ENCODE measurements around the gene PLA2R1.

Gene PLA2R1

DNA sequence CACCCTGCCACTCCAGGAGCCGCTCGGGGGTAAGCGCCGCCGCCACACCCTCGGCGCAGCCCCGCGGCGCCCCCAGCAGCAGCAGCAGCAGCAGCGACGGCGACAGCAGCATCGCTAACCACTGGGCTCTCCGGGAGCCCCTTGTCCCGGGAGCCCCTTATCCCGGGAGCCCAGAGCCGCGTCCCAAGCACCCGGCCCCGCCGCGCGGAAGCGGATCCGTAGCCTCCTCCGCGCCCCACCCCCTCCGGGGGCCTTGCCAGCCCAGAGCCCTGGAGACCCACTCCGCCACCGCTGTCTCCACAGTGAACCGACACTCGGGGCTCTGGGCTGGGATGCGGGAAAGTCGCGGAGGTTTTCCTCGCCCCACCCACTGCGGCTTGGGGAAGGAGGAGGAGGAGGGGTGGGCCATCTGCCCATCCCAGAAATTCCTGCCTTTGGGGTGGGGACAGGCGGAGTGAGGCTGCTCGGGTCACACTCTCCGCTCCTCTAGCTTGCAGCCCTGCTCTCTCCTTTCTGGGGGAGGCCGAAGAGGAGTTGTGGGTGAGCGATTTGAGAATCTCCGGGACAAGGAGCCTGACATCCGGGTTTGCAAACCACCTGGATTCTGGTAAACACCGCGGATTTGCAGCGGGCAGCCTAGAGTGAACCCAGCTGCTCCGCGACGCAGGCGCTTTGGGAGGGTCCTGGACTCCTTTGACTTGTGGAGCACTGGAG is at the start of gene PLA2R1:
Gene PLA2R1 (minus strand): TSS at position 324 of the 714 bp plus-strand sequence. CDS start 212 bp downstream, at position 112.
- no peak for DNase-seq

DNA sequence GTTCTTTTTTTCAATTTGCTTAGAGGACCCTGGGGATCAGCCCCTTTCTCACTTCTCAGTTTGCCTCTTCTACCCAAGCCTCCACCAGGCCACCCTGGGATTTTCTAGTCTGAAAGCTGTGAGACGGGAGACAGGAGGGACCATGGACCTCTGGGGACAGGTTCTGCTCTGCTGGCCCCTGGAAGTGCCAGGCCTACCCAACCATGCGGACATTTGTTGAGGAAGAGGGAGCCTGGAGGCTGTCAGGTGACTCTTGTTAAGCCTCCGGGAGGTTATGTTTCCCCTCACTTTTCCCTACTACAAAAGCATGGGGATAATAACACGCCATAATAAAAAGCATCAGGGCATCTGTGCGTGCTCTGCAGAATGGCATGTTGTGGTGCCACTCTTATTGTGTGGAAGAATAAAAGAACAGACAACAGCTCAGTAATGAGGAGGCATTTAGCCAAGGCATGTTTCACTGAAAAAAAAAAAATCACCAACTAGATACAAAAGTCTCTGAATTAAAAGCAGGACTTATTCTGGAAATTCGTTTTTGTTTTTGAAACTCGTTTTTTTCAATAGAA is 48.3 kb upstream of the PLA2R1 start:
- no peak for DNase-seq

DNA sequence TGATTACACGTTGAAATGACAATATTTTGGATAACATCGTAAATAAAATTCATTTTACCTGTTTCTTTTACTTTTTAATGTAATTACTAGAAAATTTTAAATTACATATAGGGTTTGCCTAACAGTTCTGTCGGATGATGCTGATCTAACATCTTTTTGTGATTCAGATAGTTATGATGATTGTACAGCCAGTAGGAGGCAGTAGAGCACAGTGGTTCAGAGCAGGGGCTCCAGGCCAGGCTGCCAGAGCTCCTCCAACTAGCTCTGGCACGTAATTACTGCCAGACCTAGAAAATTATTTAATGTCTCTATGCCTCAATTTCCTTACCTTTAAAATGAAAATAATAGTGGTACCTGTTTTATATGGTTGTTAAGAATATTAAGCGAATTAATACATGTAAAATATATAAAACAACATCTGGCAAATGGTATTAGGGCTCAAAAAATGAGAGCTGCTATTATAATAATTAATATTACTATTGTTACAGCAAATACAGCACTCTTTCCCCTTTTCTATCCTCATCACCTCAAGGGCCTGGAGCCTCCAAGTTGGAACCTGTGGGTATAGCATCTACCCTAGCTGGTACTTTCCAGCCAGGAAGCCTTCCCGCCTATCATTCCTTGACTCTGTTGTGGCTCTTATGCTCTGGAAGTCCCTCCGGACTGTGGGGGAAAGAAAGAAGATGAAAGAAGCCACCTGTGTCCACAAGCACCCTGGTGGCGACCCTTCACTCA is 47.7 kb upstream of the PLA2R1 start:
- DNase-seq = peak; percentile 48

DNA sequence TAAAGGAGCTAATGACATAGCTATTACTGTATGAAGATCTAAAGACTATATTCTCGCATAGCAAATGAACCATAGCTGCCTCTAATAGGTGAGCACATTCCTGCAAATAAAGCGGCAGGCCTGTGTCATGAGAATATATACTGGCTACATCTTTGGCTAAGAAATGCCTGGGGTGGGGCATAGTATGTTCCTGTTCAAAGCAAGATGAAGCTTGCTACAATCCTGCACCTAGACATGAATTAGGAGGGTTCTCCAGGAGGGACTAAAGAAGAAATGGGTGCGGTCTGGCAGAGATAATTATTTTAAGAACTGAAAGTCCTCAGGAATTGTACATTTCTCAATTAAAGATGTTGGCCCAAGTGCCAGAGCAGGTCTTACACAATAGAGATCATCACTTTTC is 46.8 kb upstream of the PLA2R1 start:
- DNase-seq = no peak

DNA sequence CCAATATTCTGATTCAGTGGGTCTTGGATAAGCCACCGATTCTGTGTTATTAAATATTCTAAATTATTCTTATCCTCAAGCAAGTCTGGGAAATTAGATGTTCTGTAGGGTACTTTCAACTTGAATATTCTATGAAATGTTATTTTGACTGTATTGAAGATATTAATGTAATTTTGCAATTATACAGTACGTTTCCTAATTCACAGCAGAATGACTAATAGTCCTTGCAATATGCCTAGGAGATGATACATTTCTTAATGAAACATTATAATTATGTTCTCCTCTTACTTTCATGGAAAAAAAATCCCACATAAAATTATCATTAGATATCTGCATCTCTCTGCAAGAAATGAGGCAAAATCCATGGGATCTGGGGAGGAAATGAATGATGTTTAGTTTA is 46.2 kb upstream of the PLA2R1 start:
- no peak for DNase-seq

DNA sequence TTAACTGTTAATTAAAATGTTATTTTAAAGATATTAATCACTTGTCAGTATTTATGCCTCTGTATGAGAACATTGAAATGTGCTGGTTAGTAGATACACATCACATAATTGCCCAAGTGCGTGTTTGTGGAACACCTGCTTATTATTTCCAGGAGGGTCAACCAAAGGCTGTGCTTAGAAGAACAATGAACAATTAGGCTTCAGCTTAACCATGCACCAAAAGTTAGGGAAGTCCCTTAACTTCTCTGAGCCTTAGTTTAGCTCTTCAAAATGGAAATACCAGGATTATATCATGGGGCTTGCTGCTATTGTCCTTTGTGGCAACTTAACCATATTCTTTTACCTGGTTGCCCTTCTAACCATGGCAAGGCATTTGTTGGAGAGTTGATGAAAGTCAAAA is 43.0 kb upstream of the PLA2R1 start:
- no peak for DNase-seq

DNA sequence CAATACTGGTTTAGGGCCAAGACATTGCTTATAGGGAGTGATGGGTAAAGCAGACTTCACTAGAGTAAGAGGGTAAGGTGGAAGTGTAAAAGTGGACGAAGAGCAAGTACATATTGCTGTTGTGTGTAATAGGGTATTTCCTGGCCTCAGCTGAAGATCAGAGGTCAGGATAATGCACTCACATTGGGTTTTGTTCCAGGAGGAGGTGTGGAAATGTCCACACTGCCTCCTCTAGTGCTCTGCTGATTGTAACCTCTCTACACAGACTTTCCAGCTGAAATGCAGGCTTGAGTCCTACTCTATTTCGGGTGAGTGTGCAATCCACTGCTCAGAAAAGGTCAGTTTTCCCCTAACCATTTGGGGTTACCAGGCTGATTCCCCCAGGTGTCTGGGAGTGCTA is 41.7 kb upstream of the PLA2R1 start:
- no peak for DNase-seq

DNA sequence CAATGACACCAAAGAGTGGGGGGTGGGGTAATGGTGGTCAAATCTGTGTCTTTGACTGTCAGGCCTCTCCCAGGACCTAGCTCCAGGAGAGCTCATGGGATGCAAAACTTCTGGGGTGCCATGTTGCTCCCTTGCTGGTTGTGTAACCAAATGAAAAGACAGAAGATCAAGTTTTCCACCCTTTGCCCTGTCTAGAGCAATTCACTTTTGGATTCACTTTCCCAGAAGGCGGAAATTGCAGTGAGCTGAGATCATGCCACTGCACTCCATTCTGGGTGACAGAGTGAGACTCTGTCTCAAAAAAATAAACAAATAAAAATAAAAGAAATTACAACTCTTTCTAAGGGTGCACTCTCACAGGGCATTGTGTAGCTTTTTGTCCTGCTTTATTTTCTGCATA is 34.9 kb upstream of the PLA2R1 start:
- no peak for DNase-seq

DNA sequence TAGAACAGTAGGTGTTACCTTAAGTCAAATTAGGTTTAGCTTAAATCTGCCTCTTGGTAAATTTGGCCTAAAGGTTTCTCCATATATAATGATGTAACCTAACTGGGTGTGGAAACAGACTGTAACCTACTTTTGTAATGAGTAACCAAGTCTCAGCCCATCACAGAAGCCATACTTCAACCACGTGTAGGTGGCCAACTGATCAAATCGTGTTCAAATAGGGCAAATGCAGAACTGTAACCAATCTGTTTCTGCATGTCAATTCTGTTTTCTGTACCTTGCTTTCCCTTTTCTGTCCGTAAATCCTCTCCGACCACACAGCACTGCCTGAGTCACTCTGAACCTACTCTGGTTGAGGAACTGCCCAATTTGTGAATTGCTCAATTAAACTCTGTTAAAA is 34.0 kb upstream of the PLA2R1 start:
- no peak for DNase-seq

DNA sequence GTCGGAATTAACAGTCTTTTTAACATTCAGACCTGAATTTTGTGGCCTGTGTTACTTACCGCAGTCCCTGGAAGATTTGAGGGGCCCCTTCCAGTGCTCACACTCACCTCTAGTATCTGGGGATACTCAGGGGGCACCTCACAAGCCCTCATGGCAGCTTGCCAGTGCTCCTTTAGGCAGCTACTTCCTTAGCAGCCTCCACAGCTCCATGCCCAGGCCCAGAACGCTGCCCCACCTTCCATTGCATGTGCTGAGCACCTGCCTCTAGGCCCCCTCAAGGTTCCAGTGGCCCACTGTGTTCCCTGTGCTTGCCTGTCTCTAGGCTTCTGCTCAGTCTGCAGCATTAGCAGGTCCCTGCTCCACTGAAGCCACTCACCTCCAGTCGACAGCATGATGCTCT is 30.0 kb upstream of the PLA2R1 start:
- DNase-seq = no peak

DNA sequence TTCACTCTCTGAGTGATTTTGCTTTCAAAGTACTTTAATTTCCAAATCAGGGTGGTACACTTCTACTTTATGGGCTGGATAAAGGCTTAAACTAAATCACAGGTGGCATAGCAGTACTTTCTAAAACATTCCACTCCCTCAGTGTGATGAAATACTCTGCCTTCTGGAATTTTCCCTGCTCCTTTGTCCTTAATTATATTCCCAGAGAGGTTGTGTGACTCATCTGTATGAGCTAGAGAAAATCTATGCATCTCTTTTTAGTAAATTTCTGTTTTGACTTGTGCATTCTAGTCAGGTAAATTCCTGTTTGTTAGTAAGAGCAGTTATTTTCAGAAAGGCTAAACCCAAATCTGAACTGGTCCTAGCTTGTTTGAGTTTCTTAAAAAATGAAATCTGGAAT is 29.0 kb upstream of the PLA2R1 start:
- no peak for DNase-seq

DNA sequence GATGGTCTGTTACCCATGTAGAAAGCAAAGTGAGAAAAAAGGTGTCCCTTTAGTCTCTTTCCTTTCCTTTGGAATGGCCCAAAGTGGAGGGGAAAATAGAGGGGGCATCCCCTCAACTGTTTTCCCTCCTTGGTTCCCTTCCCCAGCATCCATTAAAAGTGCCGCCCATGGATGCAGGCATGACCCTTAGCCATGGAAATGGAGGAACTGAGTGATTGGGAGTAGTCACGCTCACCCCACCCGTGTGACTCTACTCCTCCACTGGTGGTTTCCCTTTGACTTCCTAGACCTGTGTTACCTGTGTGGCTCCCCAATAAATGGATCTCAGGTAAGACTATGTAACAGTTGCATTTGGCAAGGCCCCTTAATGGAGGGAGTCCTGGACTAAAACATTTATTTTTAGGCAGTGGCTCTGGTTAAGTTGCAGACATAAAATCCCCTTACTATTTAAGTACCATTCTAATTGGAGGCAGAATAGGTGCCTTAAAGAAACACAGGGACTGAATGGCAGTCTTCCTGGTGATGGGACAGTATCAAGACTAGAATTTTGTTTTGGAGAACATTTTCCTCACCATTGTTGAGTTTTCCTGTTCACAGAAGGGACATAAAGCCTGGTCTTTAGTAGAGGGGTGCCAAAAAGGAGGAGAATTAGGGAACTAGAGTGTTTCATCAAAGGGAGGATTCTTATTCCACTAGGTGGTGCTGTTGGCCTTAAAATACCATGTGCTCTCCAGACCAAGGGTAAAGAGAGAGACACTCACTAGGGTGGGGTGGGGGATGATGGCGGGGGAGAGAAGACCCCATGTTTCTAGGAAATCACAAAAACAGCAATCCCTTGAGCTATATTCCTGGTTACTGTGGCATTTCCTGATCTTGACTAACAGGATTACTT is 25.7 kb upstream of the PLA2R1 start:
- DNase-seq = no peak

DNA sequence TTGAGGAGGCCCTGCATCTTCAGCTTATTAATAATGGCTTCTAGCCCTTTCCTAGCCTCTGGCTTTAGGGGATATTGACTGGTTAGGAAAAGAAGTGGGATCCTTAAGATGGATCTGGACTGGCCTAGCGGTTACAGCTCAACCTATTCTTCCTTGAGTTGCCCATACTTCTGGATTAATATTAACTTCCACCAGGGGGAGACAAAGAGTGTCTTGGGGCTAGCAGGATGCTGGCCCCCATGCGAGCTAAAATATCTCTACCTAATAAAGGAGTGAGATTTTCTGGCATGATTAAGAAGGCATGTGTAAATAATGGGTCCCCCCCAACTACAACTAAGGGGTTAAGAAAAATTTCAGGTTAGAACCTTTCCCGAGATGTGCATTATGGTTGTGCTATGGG is 23.2 kb upstream of the PLA2R1 start:
- DNase-seq = no peak

DNA sequence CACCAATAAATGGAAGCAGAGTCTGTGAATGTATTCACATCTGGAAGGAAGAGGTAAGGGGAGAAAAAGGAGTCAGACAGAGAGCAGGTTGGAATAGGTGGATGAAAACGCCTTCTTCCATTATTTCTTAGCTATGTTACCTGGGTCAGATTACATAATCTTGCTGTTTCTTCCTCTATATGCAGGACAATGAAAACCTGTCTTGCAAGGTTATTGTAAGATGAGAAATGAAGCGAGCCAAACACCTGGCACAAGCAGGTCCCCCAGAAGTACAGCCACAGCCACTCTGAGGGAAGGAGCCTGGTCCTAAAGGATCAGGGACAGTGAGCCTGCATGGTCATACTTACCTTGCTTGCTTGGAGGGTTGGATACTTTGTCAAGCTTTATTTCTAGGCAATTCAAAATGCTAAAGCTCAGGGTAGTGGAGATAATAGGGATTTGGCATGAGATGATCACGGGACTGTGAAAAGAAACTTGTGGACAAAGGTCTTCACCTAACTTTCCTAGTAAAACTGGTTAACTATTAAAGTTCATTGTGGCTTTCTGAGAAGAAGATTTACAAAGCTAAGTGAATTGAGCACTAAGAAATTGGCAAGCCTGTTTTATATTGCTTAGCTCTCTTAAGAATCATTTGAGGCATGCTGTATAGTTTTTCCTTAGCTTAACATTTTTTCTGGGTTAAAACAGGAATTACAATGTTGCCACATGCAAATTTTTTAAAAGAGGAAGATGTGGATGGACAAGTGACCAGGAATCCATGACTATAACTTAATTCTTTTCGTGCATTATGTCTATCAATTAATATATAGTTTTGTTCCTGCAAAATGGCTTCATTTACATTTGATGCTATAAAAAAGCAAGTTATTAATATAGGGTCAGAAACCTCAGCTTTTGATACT is 15.7 kb upstream of the PLA2R1 start:
- DNase-seq = no peak

DNA sequence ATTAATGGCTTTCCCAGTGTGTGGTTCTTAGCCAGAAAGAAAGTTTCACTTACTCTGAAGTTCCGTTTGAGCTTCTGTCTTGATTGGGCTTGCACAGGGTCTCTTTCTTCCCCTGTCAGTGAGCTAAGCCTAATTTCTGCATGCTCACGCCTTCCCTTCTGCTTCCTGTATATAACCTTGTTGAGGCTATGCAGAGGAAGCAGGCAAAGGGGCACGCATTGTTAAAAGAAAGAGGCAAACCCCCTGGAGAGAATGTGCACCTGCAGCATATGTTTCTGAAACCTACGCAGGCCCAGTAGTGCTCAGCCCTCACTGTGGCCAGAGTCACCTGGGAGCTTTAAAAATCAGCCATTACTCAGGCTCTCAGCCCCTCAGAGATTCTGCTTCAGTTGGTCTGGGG is 14.5 kb upstream of the PLA2R1 start:
- DNase-seq = no peak

DNA sequence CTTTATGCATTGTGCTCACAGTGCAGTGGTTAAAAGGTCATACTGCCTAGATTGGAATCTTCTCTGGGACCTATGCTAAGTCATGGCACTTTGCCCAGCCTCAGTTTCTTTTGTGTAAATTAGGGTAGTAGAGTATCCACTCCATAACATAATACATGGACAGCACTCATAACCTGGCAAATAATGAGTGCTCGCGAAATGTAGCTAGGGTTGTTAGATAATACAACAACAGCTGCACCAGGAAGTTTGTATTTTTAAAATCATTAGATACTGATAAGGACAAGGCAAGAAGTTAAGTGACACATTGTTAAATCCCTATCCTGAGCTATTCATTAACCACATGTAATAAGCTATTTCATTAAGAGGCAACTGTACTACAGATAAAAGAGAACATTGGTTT is 13.8 kb upstream of the PLA2R1 start:
- DNase-seq = no peak

DNA sequence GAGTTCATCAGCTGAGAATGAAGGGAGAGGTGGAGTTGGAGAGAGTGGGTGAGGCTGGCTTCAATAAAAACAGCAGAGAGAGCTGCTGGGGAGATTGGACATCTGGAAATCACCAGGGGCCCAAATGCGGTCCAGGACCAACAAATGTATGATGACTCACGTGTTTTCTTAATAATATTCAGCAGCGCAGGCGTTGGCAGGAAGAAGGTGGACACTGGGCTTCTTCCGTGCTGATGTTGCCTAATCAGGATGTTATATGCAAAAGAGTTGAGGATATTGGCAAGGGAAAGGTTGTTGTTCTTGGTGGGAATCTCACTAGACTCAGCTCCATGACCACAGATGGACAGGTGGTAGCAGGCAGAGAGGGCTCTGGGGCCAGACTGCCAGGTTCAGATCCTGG is 12.8 kb upstream of the PLA2R1 start:
- DNase-seq = no peak

DNA sequence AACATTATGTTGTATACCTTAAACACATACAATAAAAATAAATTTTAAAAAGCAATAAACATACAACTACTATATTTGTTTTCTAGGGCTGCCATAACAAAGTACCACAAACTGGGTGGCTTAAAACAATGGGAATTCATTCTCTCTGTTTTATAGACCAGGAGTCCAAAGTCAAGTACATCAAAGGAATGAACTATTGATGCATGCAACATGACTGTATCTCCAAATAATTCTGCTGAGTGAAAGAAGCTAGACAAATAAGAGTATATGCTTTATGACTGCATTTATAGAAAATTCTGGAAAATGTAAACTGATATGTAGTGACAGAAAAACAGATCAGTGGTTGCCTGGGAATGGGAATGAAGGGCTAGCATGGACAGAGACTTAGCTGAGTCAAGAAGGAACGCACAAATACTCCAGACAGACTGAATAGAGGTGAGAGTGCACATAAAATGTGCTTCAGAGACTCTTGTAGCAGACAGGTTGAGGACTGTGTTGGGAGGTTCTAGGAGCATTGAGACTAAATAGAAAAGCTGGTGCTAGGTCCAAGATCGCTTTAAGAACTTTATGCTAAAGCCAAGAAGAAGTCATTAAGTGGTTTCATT is 11.0 kb upstream of the PLA2R1 start:
- no peak for DNase-seq

DNA sequence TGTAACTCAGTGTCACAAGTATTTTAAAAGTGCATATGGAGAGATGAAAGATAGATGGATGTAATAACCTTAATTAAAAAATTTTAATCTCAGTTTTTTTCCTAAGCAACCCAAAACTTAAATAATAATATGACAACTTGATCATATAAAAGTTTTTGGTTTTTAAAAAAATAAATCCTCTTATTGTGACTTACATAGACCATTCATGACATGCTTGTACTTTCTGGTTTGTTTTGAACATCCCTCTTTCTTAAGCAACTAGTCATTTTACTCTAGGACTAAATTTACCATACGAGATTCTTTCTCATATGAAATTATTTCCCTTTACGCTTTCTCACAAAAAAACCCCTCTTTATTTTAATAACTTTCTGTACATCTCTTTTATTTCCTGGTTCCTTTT is 6.5 kb upstream of the PLA2R1 start:
- no peak for DNase-seq

DNA sequence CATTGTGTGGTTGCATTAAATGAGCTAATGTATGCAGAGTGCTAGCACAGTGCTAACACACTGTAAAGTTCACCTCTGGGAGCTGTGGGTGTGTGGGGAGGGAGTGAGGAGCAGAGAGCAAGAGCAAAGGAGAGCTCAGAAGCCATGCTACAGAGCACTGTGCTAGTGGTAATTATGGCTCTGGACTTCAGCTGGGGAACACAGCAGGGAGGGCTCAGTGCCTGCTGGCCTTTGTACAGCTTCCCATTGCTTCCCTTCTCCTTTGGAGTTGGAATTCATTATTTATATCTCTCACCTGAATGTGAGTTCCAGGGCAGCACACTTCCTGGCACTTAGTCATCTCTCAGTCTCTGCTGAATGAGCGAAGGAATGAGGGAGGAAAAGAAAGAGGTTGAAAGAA is 2.5 kb upstream of the PLA2R1 start:
- DNase-seq = no peak

DNA sequence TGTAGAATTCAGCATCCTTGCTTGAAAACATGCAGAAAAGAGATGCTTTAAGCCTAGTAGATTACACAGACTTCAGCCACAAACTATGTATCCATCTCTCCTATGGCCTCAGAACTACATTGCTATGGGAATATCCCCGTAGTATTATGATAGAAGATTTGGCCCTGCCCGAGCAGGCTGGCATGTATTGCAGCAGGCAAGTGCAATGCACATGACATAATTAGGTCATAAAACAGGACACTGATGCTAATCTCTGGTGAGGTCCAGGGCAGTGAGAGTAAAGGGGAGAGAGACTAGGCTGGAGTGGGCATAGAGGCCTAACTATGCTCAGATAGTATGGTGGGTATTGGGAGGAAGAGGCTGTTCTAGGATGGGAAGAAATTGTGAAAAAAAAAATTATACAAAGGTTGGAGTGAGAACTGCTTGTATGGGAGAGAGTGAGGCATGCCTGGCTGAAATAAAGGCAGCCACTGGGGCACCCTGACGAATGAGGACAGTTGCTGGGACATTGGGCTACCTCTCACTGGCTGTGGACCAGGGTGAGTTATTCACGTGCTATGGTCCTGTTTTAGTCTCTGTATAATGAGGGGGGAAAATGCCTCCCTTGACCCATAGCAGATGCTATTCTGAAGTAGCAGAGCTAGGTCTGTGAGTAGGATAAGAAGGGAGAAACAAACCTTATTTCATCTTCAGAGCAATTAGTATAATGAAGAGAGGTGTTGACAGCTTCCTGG is 1.6 kb upstream of the PLA2R1 start:
- no peak for DNase-seq

Data from NCI-H1048 (cell line).